Measurements from ENCODE around the gene MTMR10. TPM values are rescaled to one million over a fixed set of nuclear protein-coding genes. Genes with fewer than 3 reads are reported as not detected.

MTMR10 gene
- total RNA-seq, 2 donors from 2014 or later: 11.1 to 23.2 TPM

DNA sequence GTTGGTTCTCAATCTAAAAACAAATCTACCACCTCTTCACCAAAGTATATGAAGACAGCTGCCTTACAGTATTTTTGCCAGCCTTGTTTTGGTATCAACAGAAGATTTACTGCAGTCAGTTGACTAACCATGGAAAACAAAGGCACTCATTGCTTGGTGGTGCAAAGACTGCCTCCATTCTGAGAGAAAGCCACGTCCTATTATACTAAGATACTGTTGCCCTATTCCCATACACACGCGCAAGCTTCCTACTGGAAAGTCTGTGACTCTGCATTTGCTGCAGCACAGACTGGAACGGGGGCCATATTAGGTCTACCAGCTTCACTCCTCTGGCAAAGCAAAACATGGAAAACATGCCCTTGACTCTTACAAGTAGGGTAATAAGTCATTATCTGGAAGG lies 18.0 kb downstream of the MTMR10 start:
- intact Hi-C loops (cut with DNase I): no loop called here
- DNase-seq (ENCODE audit: low spot score): no peak

GRCh38 chr15:30969724-30970123 lies 21.7 kb downstream of the MTMR10 start:
- DNase-seq (ENCODE audit: low spot score): no peak
- intact Hi-C loops (cut with DNase I): no loop called here

DNA sequence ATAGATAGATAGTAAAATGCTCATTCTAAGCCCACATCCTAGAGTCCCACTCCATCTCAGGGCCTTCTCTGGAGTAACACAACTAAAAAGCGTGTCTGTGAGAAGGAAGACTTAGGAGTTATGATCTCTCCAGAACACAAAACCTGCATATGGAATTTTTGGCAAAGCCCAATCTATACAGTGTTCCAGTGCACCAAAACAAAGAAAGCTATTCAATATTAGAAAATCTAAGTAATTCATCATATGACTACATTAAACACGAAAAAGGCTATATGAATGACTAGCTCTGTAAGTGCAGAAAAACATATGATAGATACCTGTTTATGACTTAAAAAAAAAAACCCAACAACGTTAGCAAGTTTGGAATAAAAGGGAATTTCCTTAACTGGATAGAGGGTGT lies 27.7 kb downstream of the MTMR10 start:
- DNase-seq (ENCODE audit: low spot score): no peak
- intact Hi-C loops (cut with DNase I): no loop called here

DNA sequence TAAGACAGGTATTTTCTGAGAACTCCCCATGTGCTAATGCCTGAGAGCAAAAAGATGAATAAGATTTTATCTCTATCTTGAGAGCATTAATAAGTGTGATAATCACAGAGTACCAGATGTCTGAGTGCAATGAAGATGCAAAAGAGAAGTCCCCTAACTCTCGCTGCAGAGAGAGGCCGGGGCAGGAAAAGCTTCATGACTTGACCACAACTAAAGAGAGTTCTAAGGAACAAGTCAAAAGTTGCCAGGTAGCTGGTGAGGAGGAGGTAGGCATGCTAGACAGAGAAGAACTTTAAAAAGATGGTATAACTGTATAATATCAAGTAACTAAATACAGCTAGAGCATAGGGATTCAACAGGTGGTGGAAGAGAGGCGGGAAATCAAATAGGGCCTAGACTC lies 28.8 kb downstream of the MTMR10 start:
- intact Hi-C loops (cut with DNase I): no loop called here
- no peak for DNase-seq (ENCODE audit: low spot score)

GRCh38 chr15:30962079-30962478 lies 29.3 kb downstream of the MTMR10 start:
- DNase-seq (ENCODE audit: low spot score): no peak
- intact Hi-C loops (cut with DNase I): no loop called here

DNA sequence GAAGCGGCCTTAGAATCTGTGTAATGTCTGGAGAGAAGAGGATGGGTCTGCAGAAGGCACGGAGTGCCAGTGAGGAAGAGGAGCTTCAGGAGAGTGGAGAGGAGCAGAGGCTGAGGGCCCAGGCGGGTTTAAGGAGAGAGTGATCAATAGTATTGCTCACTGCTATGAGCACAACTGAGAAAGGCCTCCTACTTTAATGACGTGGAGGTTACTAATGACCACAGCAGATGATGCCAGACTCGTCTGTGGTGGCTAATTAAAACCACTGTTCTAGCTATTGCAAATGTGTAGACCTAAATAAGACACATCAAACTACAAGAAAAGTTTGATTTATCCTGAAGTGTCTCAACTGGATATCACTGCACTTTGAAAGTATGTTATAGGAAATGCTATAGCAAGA lies 33.2 kb downstream of the MTMR10 start:
- intact Hi-C loops (cut with DNase I): no loop called here

DNA sequence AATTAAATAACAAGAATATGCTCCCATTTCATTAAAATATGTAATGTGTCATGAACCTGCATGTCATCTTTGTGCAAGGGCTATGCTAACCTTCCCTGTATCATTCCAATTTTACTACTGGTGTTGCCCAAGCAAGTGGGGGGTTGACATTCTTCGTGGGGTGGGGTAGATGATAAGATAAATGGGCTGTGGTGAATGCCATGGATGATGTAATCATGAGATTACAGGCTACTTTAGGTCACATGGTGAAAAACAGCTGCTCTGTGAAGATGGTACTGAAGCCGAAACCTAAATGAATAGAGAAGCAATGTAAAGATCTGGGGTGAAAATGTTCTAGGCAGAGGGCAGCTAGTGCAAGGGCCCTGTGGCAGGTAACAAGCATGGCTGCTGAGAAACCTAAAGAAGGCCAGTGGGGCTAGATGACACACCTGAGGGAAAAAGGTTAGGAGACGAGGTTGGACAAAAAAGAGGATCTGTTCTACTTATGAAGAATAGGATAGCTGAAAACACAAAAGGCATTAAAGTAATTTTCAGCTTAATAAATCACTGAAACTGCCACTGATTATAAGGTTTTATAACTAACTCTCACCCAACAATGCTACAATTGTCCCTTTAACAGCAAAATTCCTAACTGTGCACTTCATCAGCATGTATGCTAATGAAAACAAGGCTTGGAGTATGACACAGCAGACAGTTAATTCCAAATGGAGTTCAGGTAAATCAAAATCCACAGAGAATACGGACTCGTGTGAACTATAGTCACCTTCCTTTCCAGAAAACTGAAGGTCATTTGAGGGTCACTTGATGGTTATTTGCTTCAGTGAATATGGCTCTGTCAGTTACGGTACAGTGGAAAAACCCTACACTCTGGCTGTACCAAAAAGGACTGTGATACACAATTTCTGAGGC lies 35.0 kb downstream of the MTMR10 start:
- no peak for DNase-seq (ENCODE audit: low spot score)
- intact Hi-C loops (cut with DNase I): no loop called here

More for the DNA sequence above, 33.2 kb downstream of the MTMR10 start:
- no peak for DNase-seq (ENCODE audit: low spot score)

DNA sequence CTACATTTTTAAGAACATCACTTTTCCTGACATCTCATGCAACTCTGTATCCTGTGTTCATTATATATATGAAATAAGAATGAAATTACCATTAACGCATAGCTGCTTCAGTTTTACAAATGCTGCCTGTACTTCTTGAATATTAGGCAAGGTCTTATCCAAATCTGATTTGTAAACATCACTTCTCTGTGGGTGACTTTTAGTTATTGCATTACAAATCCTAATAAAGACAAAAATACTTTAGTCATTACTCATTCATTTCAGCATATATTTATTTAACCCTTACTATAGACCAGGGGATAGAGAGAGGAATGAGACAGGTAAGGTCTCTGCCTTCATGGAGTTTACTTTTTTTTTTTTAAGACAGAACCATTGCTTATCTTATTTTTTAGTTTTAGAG lies 36.8 kb downstream of the MTMR10 start:
- intact Hi-C loops (cut with DNase I): no loop called here
- no peak for DNase-seq (ENCODE audit: low spot score)

DNA sequence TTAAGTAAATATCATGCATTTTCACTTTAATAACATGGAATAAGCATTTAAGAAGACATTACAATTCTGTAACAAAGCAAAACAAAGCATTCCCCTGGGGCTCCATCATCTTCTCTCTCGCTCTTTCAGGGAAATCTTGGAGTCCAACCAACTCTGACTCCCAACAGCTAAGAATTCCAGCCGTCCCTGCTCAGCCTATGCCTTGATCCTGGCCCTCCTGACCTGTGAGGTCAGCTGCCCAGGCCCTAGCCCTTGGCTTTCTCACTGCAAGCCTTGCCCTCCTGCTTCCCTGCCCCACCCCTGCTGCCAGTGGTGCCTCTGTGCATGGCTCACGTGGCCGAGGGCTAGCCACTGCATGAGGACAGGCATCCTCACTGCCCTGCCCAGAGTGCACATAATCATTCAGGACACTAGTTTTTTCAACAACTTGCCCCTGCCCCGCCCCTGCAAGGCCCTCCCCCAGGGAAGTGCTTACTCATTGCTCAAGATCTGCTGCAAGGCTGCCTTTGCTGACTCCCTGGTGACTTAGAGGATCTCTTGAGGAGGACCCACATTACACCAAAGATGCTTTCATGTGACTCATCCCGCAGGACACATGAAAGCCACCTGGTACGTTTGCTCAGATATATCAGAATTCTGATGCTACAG lies 37.6 kb downstream of the MTMR10 start:
- intact Hi-C loops (cut with DNase I): no loop called here
- DNase-seq (ENCODE audit: low spot score): peak; percentile 76

DNA sequence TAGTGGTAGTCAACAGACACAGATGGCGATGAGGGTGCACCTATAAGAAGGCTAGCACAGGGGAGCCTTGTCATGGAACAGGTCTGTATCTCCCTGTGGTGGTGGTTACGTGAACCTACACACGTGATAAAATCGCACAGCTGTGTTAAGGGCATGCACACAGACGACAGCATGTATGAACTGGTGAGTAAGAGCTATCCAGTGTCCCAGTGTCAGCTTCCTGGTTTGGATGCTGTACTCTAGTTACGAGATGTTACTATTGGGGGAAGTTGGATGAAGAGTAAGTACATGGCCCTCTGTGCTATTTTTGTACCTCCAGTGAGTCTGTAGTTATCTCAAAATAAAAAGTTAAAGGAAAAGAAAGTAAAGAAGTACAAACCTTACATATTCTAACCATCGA lies 38.2 kb downstream of the MTMR10 start:
- intact Hi-C loops (cut with DNase I): no loop called here
- no peak for DNase-seq (ENCODE audit: low spot score)

- no peak for DNase-seq (ENCODE audit: low spot score)
- intact Hi-C loops (cut with DNase I): no loop called here
These were observed 47.6 kb downstream of the MTMR10 start for GRCh38 chr15:30943654-30944335.

DNA sequence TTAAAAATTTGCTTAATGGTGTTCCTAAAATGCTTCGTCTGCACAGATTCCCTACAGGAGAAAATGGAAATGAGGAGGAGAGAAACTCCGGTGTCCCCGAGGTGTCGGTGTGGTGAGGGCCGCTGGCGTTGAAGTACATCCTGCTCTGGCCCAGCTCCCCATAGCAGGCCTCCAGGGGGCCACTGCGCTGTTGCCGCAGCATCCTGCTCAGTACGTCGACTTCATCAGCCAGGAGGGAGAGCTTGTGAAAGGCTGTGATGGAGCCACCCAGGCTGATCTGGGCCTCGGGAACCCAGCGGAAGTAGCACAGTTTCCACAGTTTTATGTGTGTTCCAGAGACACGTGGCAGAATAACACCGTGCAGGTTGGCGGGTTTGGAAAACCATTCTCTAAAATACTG lies 49.9 kb downstream of the MTMR10 start:
- intact Hi-C loops (cut with DNase I): no loop called here
- DNase-seq (ENCODE audit: low spot score): no peak

- DNase-seq (ENCODE audit: low spot score): no peak
- intact Hi-C loops (cut with DNase I): no loop called here
These were observed 51.1 kb downstream of the MTMR10 start for GRCh38 chr15:30940359-30940758.

- no peak for DNase-seq (ENCODE audit: low spot score)
- intact Hi-C loops (cut with DNase I): no loop called here
These were observed 52.3 kb downstream of the MTMR10 start for GRCh38 chr15:30939161-30939560.

DNA sequence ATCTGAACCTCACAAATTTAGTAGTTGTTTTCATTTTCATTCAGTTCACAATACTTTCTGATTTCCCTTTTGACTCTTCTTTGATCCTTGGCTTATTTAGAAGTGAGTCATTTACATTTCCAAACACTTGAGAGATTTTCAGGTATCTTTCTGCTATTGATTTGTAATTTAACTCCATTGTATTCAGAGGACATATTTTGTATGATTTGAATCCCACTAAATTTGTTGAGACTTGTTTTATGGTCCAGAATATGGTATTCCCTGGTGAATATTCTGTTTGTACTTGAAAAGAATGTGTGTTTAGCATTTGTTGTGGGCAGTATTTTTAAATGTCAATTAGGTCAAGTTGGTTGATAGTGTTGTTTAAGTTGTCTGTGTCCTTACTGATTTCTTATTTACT lies 58.1 kb downstream of the MTMR10 start:
- intact Hi-C loops (cut with DNase I): no loop called here

GRCh38 chr15:30930422-30930821 lies 61.0 kb downstream of the MTMR10 start:
- intact Hi-C loops (cut with DNase I): no loop called here
- no peak for DNase-seq (ENCODE audit: low spot score)

More for the DNA sequence above, 58.1 kb downstream of the MTMR10 start:
- DNase-seq (ENCODE audit: low spot score): no peak

GRCh38 chr15:30929982-30930381 lies 61.4 kb downstream of the MTMR10 start:
- DNase-seq (ENCODE audit: low spot score): no peak
- intact Hi-C loops (cut with DNase I): no loop called here

DNA sequence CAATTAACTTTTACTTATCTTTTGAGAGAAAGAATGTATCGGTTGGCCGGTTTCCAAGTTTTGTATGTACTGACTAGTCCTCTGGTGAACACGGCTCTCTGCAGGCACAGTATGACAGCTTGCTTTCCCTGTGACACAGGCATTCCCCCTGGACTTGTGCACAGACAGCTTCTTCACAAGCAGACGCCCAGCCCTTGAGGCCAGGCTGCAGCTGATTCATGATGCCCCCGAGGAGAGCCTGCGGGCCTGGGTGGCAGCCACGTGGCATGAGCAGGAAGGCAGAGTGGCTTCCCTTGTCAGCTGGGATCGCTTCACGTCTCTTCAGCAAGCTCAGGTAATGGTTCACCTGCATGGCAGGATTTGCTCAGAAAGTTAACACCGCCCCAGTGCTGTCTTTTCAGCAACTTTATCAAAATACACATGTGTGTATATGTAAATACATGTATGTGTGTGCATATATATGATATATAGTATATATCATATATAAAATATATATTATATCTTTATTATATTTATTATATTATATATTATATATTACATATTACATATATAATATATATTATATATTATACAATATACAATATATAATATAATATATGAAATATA lies 62.3 kb downstream of the MTMR10 start:
- intact Hi-C loops (cut with DNase I): no loop called here
- DNase-seq (ENCODE audit: low spot score): no peak

DNA sequence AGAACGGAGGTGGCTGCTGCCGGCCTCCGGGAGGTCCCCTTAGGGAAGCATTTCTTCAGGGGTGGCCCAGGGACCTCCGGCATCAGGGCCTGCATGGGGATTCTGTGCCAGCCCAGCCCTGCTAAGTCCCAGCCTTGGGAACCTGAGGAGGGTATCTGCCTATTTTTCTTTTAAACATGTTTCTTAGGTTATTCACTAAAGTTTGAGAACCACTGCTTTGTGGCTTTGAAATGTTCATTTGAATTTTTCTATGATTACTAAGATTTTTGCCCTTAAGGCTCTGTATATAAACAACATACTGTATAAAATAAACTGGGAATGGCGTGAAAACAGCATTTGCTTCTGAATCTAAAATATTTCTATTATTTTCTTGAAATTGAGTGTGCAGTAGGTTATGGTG lies 63.4 kb downstream of the MTMR10 start:
- intact Hi-C loops (cut with DNase I): no loop called here
- no peak for DNase-seq (ENCODE audit: low spot score)
